Loucy (cell line): Measurements from ENCODE around the gene KCTD14.

Source experiments
- H2AFZ ChIP-seq: fragments of 200-600 bp; sonication (generic); 2 replicates; pipeline ENCODE4 v1.6.0; 2016; ENCODE audit warnings: antibody characterized with exemption, mild to moderate bottlenecking, low read length, moderate library complexity
- H3F3A ChIP-seq: fragments of 200-600 bp; 2 replicates; pipeline ENCODE4 v1.6.0; 2016; ENCODE audit warnings: antibody characterized with exemption, low read depth, mild to moderate bottlenecking
- H3K27me3 ChIP-seq: fragments of 200-600 bp; sonication (generic); 2 replicates; pipeline ENCODE4 v1.6.1; 2014; ENCODE audit warnings: low read length, mild to moderate bottlenecking; ENCODE audit not compliant: insufficient read depth, poor library complexity, severe bottlenecking
- H3K36me3 ChIP-seq: fragments of 200-600 bp; sonication (generic); 2 replicates; pipeline ENCODE4 v1.6.1; 2016; ENCODE audit warnings: low read length; ENCODE audit not compliant: insufficient read depth
- H3K4me1 ChIP-seq: fragments of 200-600 bp; sonication (generic); 2 replicates; pipeline ENCODE4 v1.5.1; 2014; ENCODE audit warnings: low read length, mild to moderate bottlenecking; ENCODE audit not compliant: insufficient read depth, poor library complexity, severe bottlenecking
- H3K4me2 ChIP-seq: fragments of 200-600 bp; sonication (generic); 2 replicates; pipeline ENCODE4 v1.6.0; 2014; ENCODE audit warnings: antibody characterized with exemption, low read length, low read depth, mild to moderate bottlenecking; ENCODE audit not compliant: poor library complexity, severe bottlenecking
- H3K4me3 ChIP-seq: fragments of 200-600 bp; sonication (generic); 2 replicates; pipeline ENCODE4 v1.5.1; 2014; ENCODE audit warnings: low read length, mild to moderate bottlenecking, mixed read lengths; ENCODE audit not compliant: poor library complexity, severe bottlenecking
- H3K79me2 ChIP-seq: fragments of 200-600 bp; sonication (generic); 2 replicates; pipeline ENCODE4 v1.6.1; 2014; ENCODE audit warnings: low read length; ENCODE audit not compliant: insufficient read depth
- H3K9ac ChIP-seq: fragments of 200-600 bp; sonication (generic); 2 replicates; pipeline ENCODE4 v1.6.0; 2014; ENCODE audit warnings: mild to moderate bottlenecking, low read depth, low read length, moderate library complexity; ENCODE audit not compliant: poor library complexity, severe bottlenecking
- H3K9me2 ChIP-seq: fragments of 200-600 bp; sonication (generic); replicated peaks from 2 replicates; pipeline ENCODE4 v1.6.1; 2016; ENCODE audit warnings: low read depth, low read length, mixed read lengths
- H3K9me3 ChIP-seq: fragments of 200-600 bp; sonication (generic); 2 replicates; pipeline ENCODE4 v1.6.1; 2014; ENCODE audit warnings: mild to moderate bottlenecking, antibody characterized with exemption, low read length, low read depth; ENCODE audit not compliant: insufficient read depth
- H4K20me1 ChIP-seq: fragments of 200-600 bp; sonication (generic); 2 replicates; pipeline ENCODE4 v1.6.0; 2014; ENCODE audit warnings: antibody characterized with exemption, low read length, mild to moderate bottlenecking; ENCODE audit not compliant: insufficient read depth, poor library complexity, severe bottlenecking
- CTCF ChIP-seq: fragments of 200-600 bp; sonication (generic); conservative IDR thresholded peaks from 2 replicates; pipeline ENCODE4 v1.5.1; 2014; ENCODE audit warnings: mild to moderate bottlenecking, antibody characterized with exemption, low read length
- EZH2phosphoT487 ChIP-seq: fragments of 200-600 bp; IDR thresholded peaks from 2 replicates; pipeline ENCODE4 v1.6.1; 2018; ENCODE audit warnings: antibody characterized with exemption, mild to moderate bottlenecking, moderate library complexity, borderline replicate concordance

Gene KCTD14

GRCh38 chr11:78037056-78037455, 14.0 kb upstream of the KCTD14 start:
- H3K4me3 ChIP-seq: no peak overlapping the region
- no peaks in the 10 kb centered on the region for H3K27me3 ChIP-seq
- no peak overlapping the region for H3K9ac ChIP-seq
- H3K36me3 ChIP-seq: no peaks in the 10 kb centered on the region
- H3K4me2 ChIP-seq: no peak overlapping the region
- no peaks in the 10 kb centered on the region for H3K4me1 ChIP-seq
- TF ChIP-seq EZH2phosphoT487: no peak
- TF ChIP-seq CTCF: no peak
- H3K9me2 ChIP-seq: no peaks in the 10 kb centered on the region
- no peak overlapping the region for H2AFZ ChIP-seq
- H4K20me1 ChIP-seq: no peaks in the 10 kb centered on the region
- no peaks in the 10 kb centered on the region for H3K79me2 ChIP-seq
- H3F3A ChIP-seq: no peaks in the 10 kb centered on the region
- no peaks in the 10 kb centered on the region for H3K9me3 ChIP-seq

GRCh38 chr11:78036313-78036712, 13.2 kb upstream of the KCTD14 start:
- no peaks in the 10 kb centered on the region for H3K9me3 ChIP-seq
- no peak overlapping the region for H3K9ac ChIP-seq
- no peaks in the 10 kb centered on the region for H3K9me2 ChIP-seq
- H3K36me3 ChIP-seq: no peaks in the 10 kb centered on the region
- H4K20me1 ChIP-seq: no peaks in the 10 kb centered on the region
- no peak overlapping the region for H2AFZ ChIP-seq
- H3F3A ChIP-seq: no peaks in the 10 kb centered on the region
- no peaks in the 10 kb centered on the region for H3K27me3 ChIP-seq
- H3K4me1 ChIP-seq: no peaks in the 10 kb centered on the region
- no peak overlapping the region for H3K4me2 ChIP-seq
- no peak overlapping the region for H3K4me3 ChIP-seq
- H3K79me2 ChIP-seq: no peaks in the 10 kb centered on the region
- TF ChIP-seq CTCF (no peak), EZH2phosphoT487 (no peak)

- Histone ChIP-seq H3K9me3 (no peaks in the 10 kb centered on the region), H3K9me2 (no peaks in the 10 kb centered on the region), H3K36me3 (no peaks in the 10 kb centered on the region), H4K20me1 (no peaks in the 10 kb centered on the region), H3K27me3 (no peaks in the 10 kb centered on the region), H3K4me2 (no peak overlapping the region), H3K9ac (no peak overlapping the region), H2AFZ (no peak overlapping the region), H3K4me3 (no peak overlapping the region), H3K4me1 (no peaks in the 10 kb centered on the region), H3F3A (no peaks in the 10 kb centered on the region), H3K79me2 (no peaks in the 10 kb centered on the region)
- TF ChIP-seq EZH2phosphoT487 (no peak), CTCF (no peak; the same call in 1 of the 2 replicates)
Observed at GRCh38 chr11:78034623-78035022, 11.5 kb upstream of the KCTD14 start.
